HEK293T (cell line): Measurements from ENCODE around the gene CUEDC1.

Experiments
- FOXK2 ChIP-seq: fragments of 450-650 bp; IDR thresholded peaks from 2 replicates; pipeline ENCODE4 v1.6.1; 2016; ENCODE audit warnings: mild to moderate bottlenecking
- LEF1 ChIP-seq: fragments of 450-650 bp; IDR thresholded peaks from 2 replicates; pipeline ENCODE4 v1.6.1; 2017; ENCODE audit warnings: mild to moderate bottlenecking, borderline replicate concordance

DNA sequence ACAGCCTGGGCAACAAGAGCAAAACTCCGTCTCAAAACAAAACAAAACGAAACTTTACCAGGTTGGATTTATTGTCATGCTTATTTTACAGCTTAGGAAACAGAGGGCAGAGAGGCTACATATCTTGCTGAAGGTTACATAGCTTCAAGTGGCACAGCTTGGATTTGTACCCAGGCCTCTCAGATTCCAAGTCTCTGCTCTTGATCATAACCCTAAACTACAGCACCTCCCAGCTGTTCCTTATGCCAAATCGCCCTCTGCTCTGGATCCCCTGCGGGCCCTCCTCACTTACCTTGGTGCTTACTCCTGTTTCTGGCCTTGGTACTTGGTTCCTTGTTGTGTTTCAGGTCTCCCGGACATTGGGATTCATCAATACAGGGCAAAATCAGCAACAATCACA, 11.7 kb upstream of the CUEDC1 start:
- TF ChIP-seq LEF1 (no peak), FOXK2 (no peak)
